ENCODE measurements around the gene HOXB2.
"Not testable (repeated sequence)": the region's sequence is repeated elsewhere in the genome, so short reads cannot be mapped to it uniquely, and the experiment has no call there.

HOXB2 gene

DNA sequence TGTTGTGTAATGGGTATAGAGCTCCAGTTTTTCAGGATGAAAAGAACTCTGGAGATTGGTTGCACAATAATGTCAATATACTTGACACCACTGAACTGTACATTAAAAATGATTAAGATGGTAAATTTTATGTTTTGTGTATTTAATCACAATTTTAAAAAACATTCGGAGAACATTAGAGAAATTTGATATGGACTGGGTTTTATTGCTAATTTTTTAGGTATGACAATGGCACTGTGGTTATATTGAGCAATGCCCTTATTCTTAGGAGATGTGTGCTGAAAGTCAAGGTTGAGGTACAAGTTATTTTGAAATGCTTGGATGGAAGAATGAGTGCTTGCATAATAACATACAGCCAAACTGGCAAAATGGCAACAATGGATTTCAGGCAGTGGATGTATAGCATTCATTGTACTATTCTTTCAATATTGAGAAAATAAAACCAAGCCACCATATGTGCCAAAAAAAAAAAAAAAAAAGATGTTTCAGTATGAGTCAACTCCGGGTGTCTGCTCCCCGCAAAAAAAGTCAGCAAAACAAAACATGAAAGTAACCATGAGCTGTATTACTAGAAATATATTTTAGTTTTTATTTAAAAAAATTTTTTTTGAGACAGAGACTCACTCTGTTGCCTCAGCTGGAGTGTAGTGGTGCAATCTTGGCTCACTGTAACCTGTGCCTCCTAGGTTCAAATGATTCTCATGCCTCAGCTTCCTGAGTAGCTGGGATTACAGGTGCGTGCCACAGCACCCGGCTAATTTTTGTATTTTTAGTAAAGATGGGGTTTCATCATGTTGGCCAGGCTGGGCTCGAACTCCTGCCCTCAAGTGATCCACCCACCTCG lies 33.9 kb downstream of the HOXB2 start:
- no peak for DNase-seq

DNA sequence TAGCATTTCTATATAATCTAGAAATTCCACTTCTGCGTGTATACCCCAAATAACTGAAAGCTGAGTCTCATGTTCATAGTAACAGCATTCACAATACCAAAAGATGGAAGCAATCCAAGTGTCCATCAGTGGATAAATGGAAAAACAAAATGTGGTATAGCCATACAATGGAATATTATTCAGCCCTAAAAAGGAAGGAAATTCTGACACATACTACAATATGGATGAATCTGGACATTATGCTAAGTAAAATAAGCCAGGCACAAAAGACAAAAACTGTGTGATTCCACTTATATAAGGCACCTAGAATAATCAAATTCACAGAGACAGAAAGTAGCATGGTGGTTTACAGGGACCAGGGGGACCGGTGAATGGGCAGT lies 34.5 kb downstream of the HOXB2 start:
- no peak for DNase-seq

DNA sequence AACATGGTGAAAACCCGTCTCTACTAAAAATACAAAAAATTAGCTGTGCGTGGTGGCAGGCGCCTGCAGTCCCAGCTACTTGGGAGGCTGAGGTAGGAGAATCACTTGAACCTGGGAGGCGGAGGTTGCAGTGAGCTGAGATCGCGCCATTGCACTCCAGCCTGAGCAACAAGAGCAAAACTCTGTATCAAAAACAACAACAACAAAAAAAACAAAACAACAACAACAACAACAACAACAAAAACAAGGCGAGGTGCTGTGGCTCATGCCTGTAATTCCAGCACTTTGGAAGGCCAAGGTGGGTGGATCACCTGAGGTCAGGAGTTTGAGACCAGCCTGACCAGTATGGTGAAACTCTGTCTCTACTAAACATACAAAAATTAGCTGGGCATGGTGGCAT lies 35.2 kb downstream of the HOXB2 start:
- not testable (repeated sequence) for DNase-seq

DNA sequence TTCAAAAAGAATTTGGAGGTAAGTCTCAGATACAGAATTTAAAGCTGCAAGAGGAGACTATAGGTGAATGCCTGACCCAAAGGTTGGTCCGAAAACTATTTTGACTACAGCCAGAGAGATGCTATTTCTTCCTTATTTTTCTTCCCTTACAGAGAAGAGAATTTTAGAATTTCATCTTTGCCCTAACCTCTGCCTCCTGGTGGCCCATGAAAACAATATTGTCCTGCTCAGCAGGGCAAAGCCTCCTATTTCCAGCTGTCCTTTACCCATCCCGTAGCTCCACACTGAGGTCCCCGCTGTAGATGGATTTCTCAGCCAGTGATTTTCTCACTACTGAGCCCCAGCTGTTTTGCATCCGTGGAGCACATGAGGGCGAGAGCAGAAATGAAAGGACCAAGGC lies 38.7 kb downstream of the HOXB2 start:
- no peak for DNase-seq

DNA sequence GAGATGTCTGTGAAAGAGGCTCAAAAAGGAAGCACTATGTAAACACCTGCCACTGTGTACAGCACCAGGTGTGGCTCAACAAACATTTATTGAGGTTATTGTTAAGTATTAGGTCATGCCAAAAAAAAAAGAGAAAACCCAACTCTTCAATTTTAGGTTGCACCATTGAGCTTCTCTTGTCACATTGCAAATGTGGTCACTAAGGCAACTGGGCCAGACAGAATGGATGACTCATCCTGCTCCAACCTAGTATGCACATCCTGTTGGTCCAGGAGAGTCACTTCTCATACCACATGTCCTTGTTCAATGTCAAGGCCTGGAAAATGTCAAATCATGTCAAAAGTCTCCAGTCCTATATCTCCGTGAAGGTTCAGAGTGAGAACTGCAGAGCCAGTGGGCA lies 39.1 kb downstream of the HOXB2 start:
- DNase-seq: peak; percentile 98

DNA sequence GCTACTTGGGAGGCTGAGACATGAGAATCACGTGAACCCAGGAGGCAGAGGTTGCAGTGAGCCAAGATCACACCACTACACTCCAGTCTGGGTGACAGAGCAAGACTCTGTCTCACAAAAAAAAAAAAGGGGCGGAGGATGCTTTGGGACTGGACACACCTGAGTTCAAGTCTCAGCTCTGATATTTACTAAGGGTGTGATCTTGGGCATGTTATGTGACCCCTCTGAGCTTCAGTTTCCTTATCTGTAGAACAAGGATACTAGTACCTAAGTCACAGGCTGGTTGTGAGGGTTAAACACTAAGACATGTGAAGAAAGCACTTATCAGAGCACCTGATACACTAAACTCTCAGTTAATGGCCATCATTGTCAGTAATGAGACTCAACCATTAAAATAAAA lies 40.0 kb downstream of the HOXB2 start:
- DNase-seq: peak; percentile 27

DNA sequence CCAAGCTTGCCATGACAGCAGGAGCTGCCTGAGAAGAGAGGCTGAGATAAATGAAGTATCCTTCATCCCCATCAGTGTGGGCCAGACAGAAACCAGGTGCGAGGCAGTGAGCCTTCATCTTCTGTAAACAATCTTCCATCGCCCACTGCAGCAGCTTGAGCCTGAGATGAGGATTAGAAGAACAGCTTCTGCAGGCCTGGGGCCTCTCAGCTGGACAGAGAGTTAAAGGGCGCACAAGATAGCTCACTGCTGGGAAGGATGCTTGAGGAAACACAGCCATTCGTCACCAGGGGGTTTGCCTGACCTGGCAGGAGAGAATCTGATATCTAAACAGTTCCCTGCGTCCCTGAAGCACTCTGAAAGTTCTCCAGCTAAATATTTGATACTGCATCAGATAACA lies 41.2 kb downstream of the HOXB2 start:
- no peak for DNase-seq

DNA sequence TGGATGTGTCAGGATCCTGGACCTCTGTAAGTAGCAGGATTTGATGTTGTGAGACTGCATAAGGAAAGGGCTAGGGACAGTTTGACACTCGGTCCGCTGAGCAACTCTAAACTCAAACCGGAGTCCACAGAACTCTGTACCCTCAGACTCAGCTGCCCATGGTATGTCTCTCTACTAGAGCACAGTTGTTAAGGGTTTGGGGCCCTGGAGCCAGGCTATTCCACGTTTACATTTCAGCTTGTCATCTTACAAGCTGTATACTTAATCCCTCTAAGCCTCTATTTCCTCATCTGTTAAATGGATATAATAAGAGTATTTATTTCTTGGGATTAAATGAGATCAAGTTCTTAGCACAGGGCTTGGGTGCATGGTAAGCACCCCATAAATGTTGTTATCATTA lies 42.0 kb downstream of the HOXB2 start:
- DNase-seq: no peak

DNA sequence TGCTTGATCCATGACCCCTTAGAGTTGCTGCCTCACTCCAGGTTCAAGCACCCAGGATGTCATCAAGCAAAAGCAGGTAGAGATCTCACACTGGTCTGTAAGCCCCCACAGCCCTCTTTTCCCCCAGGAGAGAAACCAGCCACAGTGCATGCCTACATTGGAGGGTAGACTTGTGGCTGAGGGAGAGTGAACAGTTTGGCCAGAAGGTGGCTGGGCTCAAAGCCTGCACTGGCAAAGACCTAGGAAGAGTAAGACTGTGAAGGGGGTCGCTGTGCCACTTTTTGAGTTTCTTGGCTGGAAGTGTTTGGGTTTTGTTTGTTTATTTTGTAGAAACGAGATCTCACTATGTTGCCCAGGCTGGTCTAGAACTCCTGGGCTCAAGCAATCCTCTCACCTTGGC lies 42.6 kb downstream of the HOXB2 start:
- DNase-seq: no peak

DNA sequence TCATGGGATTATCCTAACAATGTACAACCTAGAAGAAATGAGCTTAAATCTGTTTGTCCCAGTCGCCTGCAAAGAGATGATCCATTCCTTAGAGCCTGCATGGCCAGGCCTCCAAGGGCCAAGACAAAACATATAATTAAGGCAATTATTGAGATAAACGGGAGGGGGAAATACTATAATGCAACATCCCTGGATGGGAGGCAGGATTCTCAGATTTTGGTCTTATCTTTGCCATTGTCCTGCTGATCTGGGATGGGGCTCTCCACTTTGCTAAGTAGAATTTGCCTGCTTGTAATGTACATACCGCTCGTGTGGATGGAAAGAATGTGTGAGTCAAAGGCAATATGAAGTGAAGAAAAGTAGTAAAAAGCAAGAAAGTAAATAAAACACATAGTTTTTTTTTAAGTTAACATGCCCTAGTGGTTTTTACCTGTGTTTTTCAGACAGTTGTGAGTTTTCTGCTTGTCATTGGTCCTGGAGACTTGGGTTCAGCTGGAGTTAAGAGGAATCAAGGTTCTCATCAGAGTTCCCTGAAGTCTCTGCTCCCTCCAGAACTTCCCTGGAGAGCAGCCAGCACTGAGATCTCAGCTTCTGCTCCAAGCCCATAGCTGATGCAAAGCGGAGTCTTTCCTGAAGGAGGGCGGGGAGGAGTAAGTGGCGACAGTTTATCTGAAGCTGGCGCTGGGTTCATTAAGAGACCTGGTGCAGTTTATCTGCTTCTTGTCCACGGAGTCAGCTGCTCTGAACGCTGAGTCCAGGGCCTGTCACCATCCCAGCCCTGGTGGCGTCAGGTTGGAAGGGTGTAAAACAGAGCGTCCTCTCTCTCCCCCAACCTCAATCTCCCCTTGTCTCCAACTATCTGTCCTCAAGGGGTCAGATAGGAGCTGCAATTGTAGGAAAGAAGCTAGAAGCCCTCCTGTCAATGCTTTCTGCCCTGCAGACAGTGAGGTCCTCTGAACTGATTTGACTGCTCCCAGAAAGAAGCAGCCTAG lies 44.2 kb downstream of the HOXB2 start:
- DNase-seq: no peak

DNA sequence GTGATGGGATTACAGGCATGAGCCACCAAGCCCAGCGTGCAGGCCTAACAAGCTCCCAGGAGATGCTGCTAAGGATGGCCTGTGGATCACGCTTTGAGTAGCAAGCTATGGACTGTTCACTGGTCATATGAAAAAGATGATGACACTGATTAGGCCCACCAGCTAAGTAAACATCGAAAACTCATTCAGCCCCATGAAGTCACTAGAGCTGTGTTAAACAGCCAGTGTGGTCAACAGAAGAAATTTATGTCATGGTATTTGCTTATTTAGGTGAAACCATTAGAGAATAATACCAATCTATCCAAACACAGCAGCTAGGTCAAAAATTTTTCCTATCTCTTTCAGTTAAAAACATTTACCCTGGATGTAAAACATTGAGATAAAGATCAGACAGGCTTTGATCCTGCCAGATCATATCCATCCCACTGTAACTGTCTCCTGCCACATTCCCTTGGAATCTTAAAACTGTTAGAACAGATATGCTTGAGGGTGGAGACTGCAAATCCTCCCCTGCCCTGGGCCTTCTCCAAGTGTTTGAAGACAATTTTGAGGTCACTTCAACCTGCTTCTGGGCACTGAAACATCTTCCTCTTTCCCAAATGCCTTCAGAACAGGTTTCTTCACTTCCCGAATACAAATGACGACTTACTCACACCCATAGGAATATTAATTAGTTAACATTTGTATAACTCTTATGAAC lies 45.0 kb downstream of the HOXB2 start:
- DNase-seq: no peak

DNA sequence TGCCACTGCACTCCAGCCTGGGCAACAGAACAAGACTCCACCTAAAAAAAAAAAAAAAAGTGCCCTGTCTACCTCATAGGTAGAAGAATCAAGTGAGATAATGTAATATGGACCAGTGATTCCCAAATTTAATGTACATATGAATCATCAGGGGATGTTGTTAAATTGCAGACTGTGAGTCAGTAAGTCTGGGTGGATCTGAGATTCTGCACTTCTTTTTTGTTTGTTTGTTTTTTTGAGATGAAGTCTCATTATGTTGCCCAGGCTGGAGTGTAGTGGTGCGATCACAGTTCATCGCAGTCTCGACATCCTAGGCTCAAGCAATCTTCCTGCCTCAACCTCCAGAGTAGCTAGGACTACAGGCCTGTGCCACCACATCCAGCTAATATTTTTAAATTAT lies 45.7 kb downstream of the HOXB2 start:
- no peak for DNase-seq

DNA sequence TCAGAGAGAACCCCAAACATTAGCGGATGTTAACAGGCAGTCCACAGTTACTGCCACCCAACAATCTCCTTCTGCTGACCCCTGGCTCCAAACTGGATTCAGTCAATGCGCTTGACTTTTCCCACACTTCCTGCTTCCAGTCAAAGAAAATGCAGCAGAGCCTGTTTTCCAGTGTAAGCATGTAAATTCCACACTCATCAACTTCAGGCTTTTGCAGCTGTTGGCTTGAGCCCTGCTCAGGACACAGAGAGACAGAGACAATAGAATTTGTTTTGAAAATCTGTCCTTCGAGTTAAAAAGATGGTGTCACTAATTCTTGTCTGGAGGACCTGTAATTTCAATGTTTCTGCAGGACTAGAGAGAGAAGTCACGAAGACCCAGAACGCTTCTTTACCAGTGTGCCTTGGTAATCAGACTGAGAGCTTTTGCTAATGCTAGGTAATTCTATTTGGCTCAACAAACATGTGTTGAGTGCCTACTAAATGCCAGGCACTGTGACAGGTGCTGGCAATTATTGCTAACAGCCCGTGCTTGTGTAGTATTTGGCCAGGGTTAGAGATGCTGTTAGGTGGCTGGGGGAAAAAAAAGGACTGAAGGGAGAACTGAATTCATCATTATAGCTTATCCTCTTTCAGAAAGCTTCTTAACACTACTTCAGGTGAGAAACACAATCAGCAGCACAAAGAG lies 46.6 kb downstream of the HOXB2 start:
- DNase-seq: peak; percentile 84

DNA sequence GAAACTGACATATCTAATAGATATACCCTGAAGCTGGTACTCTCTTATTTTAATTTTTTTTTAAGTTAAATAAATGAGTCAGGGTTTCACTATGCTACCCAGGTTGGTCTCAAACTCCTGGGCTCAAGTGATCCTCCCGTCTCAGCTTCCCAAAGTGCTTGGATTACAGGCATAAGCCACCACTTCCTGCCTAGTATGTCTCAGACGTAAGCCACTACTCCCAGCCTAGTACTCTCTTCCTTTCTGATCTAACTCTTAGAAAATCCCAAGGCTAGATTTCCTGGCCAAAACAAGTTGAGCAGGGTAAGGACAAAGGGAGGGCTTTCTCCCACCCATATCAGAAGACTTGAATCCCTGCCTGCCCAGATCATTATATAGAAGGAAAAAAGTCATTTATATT lies 47.8 kb downstream of the HOXB2 start:
- DNase-seq: peak; percentile 30

DNA sequence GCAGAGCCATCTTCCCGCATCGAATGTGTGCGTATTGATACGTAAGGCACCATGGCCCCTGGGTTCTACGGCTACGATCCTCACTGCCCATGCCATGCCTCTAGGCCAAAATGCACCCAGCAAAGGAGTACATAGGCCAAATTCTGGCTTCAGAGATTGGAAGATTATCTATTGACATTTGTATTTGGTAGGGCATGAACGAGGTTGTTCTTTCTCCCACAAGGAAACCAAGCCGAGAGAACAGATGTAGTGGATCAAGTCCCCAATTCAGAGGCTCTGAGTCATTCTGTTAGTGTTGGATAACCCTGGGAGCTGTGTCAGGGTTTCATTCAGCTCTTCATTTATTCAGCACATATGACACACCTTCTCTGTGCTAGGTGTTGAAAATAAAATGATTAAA lies 50.6 kb downstream of the HOXB2 start:
- DNase-seq: no peak
